ENCODE results near the gene SMAD2.

Gene SMAD2

GRCh38 chr18:47826157-47827074 is 104.0 kb downstream of the SMAD2 start:
- FAIRE-seq, result peak; percentile 61
- TF ChIP-seq TAF1 (IDR thresholded peaks at IDR 0.05; ENCODE audit: borderline replicate concordance, low read depth, low read length), result no peak
- TF ChIP-seq POLR2A (IDR thresholded peaks at IDR 0.05; ENCODE audit: low read depth, low read length), result no peak
- TF ChIP-seq POLR2AphosphoS5 (IDR thresholded peaks at IDR 0.05; ENCODE audit: low read depth, low read length), result no peak

GRCh38 chr18:47821314-47821713 is 109.1 kb downstream of the SMAD2 start:
- no peak for FAIRE-seq
- DNase-seq (ENCODE audit: insufficient read length), result no peak
- TF ChIP-seq POLR2AphosphoS5 (IDR thresholded peaks at IDR 0.05; ENCODE audit: low read depth, low read length) (no peak), TAF1 (IDR thresholded peaks at IDR 0.05; ENCODE audit: borderline replicate concordance, low read depth, low read length) (no peak)

More at GRCh38 chr18:47826157-47827074, 104.0 kb downstream of the SMAD2 start:
- no peak for DNase-seq (ENCODE audit: insufficient read length)

GRCh38 chr18:47817795-47818077 is 112.7 kb downstream of the SMAD2 start:
- no peak for TF ChIP-seq POLR2A (IDR thresholded peaks at IDR 0.05; ENCODE audit: low read depth, low read length)
- no peak for TF ChIP-seq TAF1 (IDR thresholded peaks at IDR 0.05; ENCODE audit: borderline replicate concordance, low read depth, low read length)
- TF ChIP-seq POLR2AphosphoS5 (IDR thresholded peaks at IDR 0.05; ENCODE audit: low read depth, low read length), result no peak
- DNase-seq (ENCODE audit: insufficient read length) (no peak), FAIRE-seq (no peak)

- no peak for FAIRE-seq
- no peak for DNase-seq (ENCODE audit: insufficient read length)
- TF ChIP-seq POLR2A (IDR thresholded peaks at IDR 0.05; ENCODE audit: low read depth, low read length) (no peak), TAF1 (IDR thresholded peaks at IDR 0.05; ENCODE audit: borderline replicate concordance, low read depth, low read length) (no peak), POLR2AphosphoS5 (IDR thresholded peaks at IDR 0.05; ENCODE audit: low read depth, low read length) (no peak)
Measured at GRCh38 chr18:47817017-47817794, 113.3 kb downstream of the SMAD2 start.

GRCh38 chr18:47815486-47816270 is 114.8 kb downstream of the SMAD2 start:
- no peak for FAIRE-seq
- TF ChIP-seq POLR2A (IDR thresholded peaks at IDR 0.05; ENCODE audit: low read depth, low read length), result no peak
- no peak for TF ChIP-seq TAF1 (IDR thresholded peaks at IDR 0.05; ENCODE audit: borderline replicate concordance, low read depth, low read length)
- no peak for TF ChIP-seq POLR2AphosphoS5 (IDR thresholded peaks at IDR 0.05; ENCODE audit: low read depth, low read length)
- no peak for DNase-seq (ENCODE audit: insufficient read length)

- no peak for TF ChIP-seq TAF1 (IDR thresholded peaks at IDR 0.05; ENCODE audit: borderline replicate concordance, low read depth, low read length)
- no peak for TF ChIP-seq POLR2AphosphoS5 (IDR thresholded peaks at IDR 0.05; ENCODE audit: low read depth, low read length)
- no peak for TF ChIP-seq POLR2A (IDR thresholded peaks at IDR 0.05; ENCODE audit: low read depth, low read length)
- DNase-seq (ENCODE audit: insufficient read length) (no peak), FAIRE-seq (no peak)
Measured at GRCh38 chr18:47809420-47809819, 121.0 kb downstream of the SMAD2 start.

- DNase-seq (ENCODE audit: insufficient read length), result no peak
- TF ChIP-seq POLR2A (IDR thresholded peaks at IDR 0.05; ENCODE audit: low read depth, low read length) (no peak), POLR2AphosphoS5 (IDR thresholded peaks at IDR 0.05; ENCODE audit: low read depth, low read length) (no peak), TAF1 (IDR thresholded peaks at IDR 0.05; ENCODE audit: borderline replicate concordance, low read depth, low read length) (no peak)
- no peak for FAIRE-seq
Measured at GRCh38 chr18:47802802-47803201, 127.7 kb downstream of the SMAD2 start.

- FAIRE-seq (no peak), DNase-seq (ENCODE audit: insufficient read length) (no peak)
- TF ChIP-seq POLR2AphosphoS5 (IDR thresholded peaks at IDR 0.05; ENCODE audit: low read depth, low read length), result no peak
- TF ChIP-seq TAF1 (IDR thresholded peaks at IDR 0.05; ENCODE audit: borderline replicate concordance, low read depth, low read length), result no peak
- TF ChIP-seq POLR2A (IDR thresholded peaks at IDR 0.05; ENCODE audit: low read depth, low read length), result no peak
Measured at GRCh38 chr18:47801817-47802216, 128.6 kb downstream of the SMAD2 start.

GRCh38 chr18:47800756-47801155 is 129.7 kb downstream of the SMAD2 start:
- TF ChIP-seq POLR2A (IDR thresholded peaks at IDR 0.05; ENCODE audit: low read depth, low read length) (no peak), TAF1 (IDR thresholded peaks at IDR 0.05; ENCODE audit: borderline replicate concordance, low read depth, low read length) (no peak), POLR2AphosphoS5 (IDR thresholded peaks at IDR 0.05; ENCODE audit: low read depth, low read length) (no peak)
- no peak for DNase-seq (ENCODE audit: insufficient read length)
- no peak for FAIRE-seq

- DNase-seq (ENCODE audit: insufficient read length) (no peak), FAIRE-seq (no peak)
- TF ChIP-seq POLR2A (IDR thresholded peaks at IDR 0.05; ENCODE audit: low read depth, low read length), result no peak
- no peak for TF ChIP-seq TAF1 (IDR thresholded peaks at IDR 0.05; ENCODE audit: borderline replicate concordance, low read depth, low read length)
- no peak for TF ChIP-seq POLR2AphosphoS5 (IDR thresholded peaks at IDR 0.05; ENCODE audit: low read depth, low read length)
Measured at GRCh38 chr18:47800248-47800647, 130.2 kb downstream of the SMAD2 start.

GRCh38 chr18:47799376-47799775 is 131.1 kb downstream of the SMAD2 start:
- DNase-seq (ENCODE audit: insufficient read length) (no peak), FAIRE-seq (no peak)
- TF ChIP-seq TAF1 (IDR thresholded peaks at IDR 0.05; ENCODE audit: borderline replicate concordance, low read depth, low read length) (no peak), POLR2A (IDR thresholded peaks at IDR 0.05; ENCODE audit: low read depth, low read length) (no peak), POLR2AphosphoS5 (IDR thresholded peaks at IDR 0.05; ENCODE audit: low read depth, low read length) (no peak)
